Liver (tissue), 9 donors: ENCODE measurements around the gene SYNPO2. TPM values are rescaled to one million over a fixed set of nuclear protein-coding genes. Genes with fewer than 3 reads are reported as not detected.
A peak's percentile ranks its signal among the peaks of the same experiment; 100 is the strongest.

Experiments used
- DNase-seq: peaks from one replicate; pipeline ENCODE4 v3.0.0-alpha.2; 2017; ENCODE audit warnings: low spot score
- H3K27ac ChIP-seq, 2 donors: one replicate each; pipeline ENCODE4 v1.7.0; 2013; ENCODE audit warnings: inconsistent platforms in 2 of 2, low read length in 2 of 2, control low read depth in 1 of 2, low read depth in 1 of 2, mild to moderate bottlenecking in 1 of 2
- H3K27me3 ChIP-seq, 4 donors: one replicate each; pipeline versions ENCODE4 v1.6.1 to v1.7.0; 2013; ENCODE audit warnings: low read length in 3 of 4, inconsistent platforms in 1 of 4, mild to moderate bottlenecking in 1 of 4, moderate library complexity in 1 of 4; ENCODE audit not compliant: control insufficient read depth in 4 of 4, insufficient read depth in 4 of 4
- H3K36me3 ChIP-seq, 4 donors: one replicate each; pipeline versions ENCODE4 v1.6.1 to v1.7.0; 2013; ENCODE audit warnings: low read length in 3 of 4, mild to moderate bottlenecking in 3 of 4, low read depth in 1 of 4, moderate library complexity in 1 of 4; ENCODE audit not compliant: control insufficient read depth in 4 of 4, insufficient read depth in 3 of 4
- H3K4me1 ChIP-seq, 4 donors: one replicate each; pipeline versions ENCODE4 v1.6.1 to v1.7.0; 2013; ENCODE audit warnings: low read length in 3 of 4, mild to moderate bottlenecking in 3 of 4, moderate library complexity in 1 of 4; ENCODE audit not compliant: control insufficient read depth in 4 of 4, insufficient read depth in 4 of 4
- H3K4me3 ChIP-seq, 3 donors: one replicate each; pipeline versions ENCODE4 v1.6.1 to v1.7.0; 2013; ENCODE audit warnings: low read length in 3 of 3, control low read depth in 1 of 3, low read depth in 1 of 3, mild to moderate bottlenecking in 1 of 3
- H3K9ac ChIP-seq, 2 donors: one replicate each; pipeline ENCODE4 v1.7.0; 2013; ENCODE audit warnings: low read length in 2 of 2, mild to moderate bottlenecking in 2 of 2, moderate library complexity in 2 of 2, control low read depth in 1 of 2, low read depth in 1 of 2
- H3K9me3 ChIP-seq, 4 donors: one replicate each; pipeline versions ENCODE4 v1.6.1 to v1.7.0; 2013; ENCODE audit warnings: low read length in 3 of 4; ENCODE audit not compliant: control insufficient read depth in 4 of 4
- EGR1 ChIP-seq, 2 donors: IDR thresholded peaks; 2 replicates each; pipeline ENCODE4 v1.6.1; 2016 to 2018; ENCODE audit warnings: antibody characterized with exemption in 2 of 2, low read depth in 2 of 2
- HNF4A ChIP-seq, 2 donors: conservative IDR thresholded peaks; 2 replicates each; pipeline ENCODE4 v1.6.1; 2016; ENCODE audit warnings: antibody characterized with exemption in 2 of 2, mild to moderate bottlenecking in 2 of 2
- HNF4G ChIP-seq: IDR thresholded peaks from 2 replicates; pipeline ENCODE4 v1.6.1; 2016; ENCODE audit warnings: antibody characterized with exemption
- JUND ChIP-seq, 2 donors: IDR thresholded peaks; 2 replicates each; pipeline ENCODE4 v1.6.1; 2016; ENCODE audit warnings: antibody characterized with exemption in 2 of 2
- NR2F2 ChIP-seq: IDR thresholded peaks from 2 replicates; pipeline ENCODE4 v1.6.1; 2016; ENCODE audit warnings: antibody characterized with exemption
- RAD21 ChIP-seq, 2 donors: IDR thresholded peaks; 2 replicates each; pipeline ENCODE4 v1.6.1; 2016; ENCODE audit warnings: antibody characterized with exemption in 2 of 2, mild to moderate bottlenecking in 2 of 2
- TAF1 ChIP-seq: conservative IDR thresholded peaks from 2 replicates; pipeline ENCODE4 v1.6.1; 2016; ENCODE audit warnings: antibody characterized with exemption, mild to moderate bottlenecking
- YY1 ChIP-seq: IDR thresholded peaks from 2 replicates; pipeline ENCODE4 v1.6.1; 2016; ENCODE audit warnings: antibody characterized with exemption, mild to moderate bottlenecking
- WGBS: extraction: QIAGEN DNeasy Blood & Tissue Kit; methylation state at CpG from one replicate; pipeline ENCODE4 v1.1.7; 2013; 5-methylcytosine and 5-hydroxymethylcytosine counted together
- polyA plus RNA-seq, 2 donors: library from polyadenylated mRNA; stranded (reverse) in 1 of 2; unstranded in 1 of 2; fragments of 200-250 nt in 1 of 2; fragments of >200 nt in 1 of 2; fragmentation: Nextera tagmentation in 1 of 2; extraction: Ambion mirVana in 1 of 2; gene quantifications; one replicate each; pipeline versions ENCODE4 v1.2.1 to v1.2.3, GENCODE V29; 2013 to 2015
- total RNA-seq, 2 donors: library from RNA; depleted of rRNA; stranded (reverse); fragments of >200 nt; gene quantifications; one replicate each; pipeline ENCODE4 v1.2.3, GENCODE V29; 2014
- TF ChIP-seq, protein P1 (sequence below): IDR thresholded peaks from 2 replicates; pipeline ENCODE4 v1.6.1; 2016; ENCODE audit warnings: antibody characterized with exemption, mild to moderate bottlenecking
- TF ChIP-seq, protein P2 (sequence below): fragments of 150-350 bp; IDR thresholded peaks from 2 replicates; pipeline ENCODE4 v1.5.1; 2017; ENCODE audit warnings: improper control_type of control experiment, low read depth, low read length; ENCODE audit not compliant: missing input control
- TF ChIP-seq, protein P3 (sequence below): IDR thresholded peaks from 2 replicates; pipeline ENCODE4 v1.6.1; 2016; ENCODE audit warnings: antibody characterized with exemption
- TF ChIP-seq, protein P4 (sequence below): IDR thresholded peaks from 2 replicates; pipeline ENCODE4 v1.6.1; 2016; ENCODE audit warnings: antibody characterized with exemption
- TF ChIP-seq, protein P5 (sequence below): IDR thresholded peaks from 2 replicates; pipeline ENCODE4 v1.6.1; 2016; ENCODE audit warnings: antibody characterized with exemption
- donor health status: healthy.
- donor health status: healthy.
- donor health status: healthy.
- donor health status: healthy.
- donor health status: healthy.

Gene SYNPO2
- total and polyA plus RNA-seq, 4 donors: 2.4 to 10.9 (median 3.4) TPM

DNA sequence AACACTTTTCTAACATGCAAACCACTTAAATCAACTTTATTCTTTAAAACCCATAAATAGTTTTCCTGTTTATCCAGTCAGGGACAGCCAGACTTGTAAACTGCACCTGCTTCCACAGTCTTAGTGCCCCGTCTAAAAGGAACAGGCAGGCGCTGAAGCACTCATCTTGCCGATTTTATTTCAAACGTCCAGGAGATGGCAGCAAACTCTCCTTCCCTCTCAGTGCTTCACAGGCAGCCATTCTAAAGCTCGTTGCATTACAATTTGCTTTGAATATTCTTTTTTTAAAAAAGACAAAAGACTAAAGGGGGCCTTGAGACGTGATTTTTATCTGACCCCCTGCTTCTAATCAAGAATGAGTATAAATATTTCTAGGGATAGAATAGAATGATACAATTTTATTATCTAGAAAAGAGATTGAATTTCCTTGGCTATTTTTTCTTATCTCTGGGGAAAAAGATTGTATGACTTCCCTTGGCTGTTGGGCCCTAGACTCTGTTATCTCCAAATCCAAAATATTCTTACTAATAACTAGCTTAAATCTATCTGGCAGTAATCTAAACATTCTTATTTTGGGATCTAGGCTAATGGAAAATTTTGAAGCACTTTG lies 153.4 kb downstream of the SYNPO2 start:
- Histone ChIP-seq H3K4me1 (peaks cover 0 to 15% (median 11%) of the 10 kb centered on the region in 4 donors), H3K36me3 (no peaks in the 10 kb centered on the region), H3K4me3 (no peak overlapping the region), H3K27ac (no peak overlapping the region), H3K9me3 (no peaks in the 10 kb centered on the region), H3K9ac (no peak overlapping the region), H3K27me3 (no peaks in the 10 kb centered on the region)
- WGBS: 2% methylated on average over 6 of the region's 6 CpGs
- TF ChIP-seq, protein P1, sequence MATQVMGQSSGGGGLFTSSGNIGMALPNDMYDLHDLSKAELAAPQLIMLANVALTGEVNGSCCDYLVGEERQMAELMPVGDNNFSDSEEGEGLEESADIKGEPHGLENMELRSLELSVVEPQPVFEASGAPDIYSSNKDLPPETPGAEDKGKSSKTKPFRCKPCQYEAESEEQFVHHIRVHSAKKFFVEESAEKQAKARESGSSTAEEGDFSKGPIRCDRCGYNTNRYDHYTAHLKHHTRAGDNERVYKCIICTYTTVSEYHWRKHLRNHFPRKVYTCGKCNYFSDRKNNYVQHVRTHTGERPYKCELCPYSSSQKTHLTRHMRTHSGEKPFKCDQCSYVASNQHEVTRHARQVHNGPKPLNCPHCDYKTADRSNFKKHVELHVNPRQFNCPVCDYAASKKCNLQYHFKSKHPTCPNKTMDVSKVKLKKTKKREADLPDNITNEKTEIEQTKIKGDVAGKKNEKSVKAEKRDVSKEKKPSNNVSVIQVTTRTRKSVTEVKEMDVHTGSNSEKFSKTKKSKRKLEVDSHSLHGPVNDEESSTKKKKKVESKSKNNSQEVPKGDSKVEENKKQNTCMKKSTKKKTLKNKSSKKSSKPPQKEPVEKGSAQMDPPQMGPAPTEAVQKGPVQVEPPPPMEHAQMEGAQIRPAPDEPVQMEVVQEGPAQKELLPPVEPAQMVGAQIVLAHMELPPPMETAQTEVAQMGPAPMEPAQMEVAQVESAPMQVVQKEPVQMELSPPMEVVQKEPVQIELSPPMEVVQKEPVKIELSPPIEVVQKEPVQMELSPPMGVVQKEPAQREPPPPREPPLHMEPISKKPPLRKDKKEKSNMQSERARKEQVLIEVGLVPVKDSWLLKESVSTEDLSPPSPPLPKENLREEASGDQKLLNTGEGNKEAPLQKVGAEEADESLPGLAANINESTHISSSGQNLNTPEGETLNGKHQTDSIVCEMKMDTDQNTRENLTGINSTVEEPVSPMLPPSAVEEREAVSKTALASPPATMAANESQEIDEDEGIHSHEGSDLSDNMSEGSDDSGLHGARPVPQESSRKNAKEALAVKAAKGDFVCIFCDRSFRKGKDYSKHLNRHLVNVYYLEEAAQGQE: no peak
- peak; percentile 88 to 93 for TF ChIP-seq RAD21 (IDR thresholded peaks at IDR 0.05)
- TF ChIP-seq, protein P2, sequence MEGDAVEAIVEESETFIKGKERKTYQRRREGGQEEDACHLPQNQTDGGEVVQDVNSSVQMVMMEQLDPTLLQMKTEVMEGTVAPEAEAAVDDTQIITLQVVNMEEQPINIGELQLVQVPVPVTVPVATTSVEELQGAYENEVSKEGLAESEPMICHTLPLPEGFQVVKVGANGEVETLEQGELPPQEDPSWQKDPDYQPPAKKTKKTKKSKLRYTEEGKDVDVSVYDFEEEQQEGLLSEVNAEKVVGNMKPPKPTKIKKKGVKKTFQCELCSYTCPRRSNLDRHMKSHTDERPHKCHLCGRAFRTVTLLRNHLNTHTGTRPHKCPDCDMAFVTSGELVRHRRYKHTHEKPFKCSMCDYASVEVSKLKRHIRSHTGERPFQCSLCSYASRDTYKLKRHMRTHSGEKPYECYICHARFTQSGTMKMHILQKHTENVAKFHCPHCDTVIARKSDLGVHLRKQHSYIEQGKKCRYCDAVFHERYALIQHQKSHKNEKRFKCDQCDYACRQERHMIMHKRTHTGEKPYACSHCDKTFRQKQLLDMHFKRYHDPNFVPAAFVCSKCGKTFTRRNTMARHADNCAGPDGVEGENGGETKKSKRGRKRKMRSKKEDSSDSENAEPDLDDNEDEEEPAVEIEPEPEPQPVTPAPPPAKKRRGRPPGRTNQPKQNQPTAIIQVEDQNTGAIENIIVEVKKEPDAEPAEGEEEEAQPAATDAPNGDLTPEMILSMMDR: peak; percentile 60
- peak; percentile 75 for TF ChIP-seq YY1
- DNase-seq: peak; percentile 46

DNA sequence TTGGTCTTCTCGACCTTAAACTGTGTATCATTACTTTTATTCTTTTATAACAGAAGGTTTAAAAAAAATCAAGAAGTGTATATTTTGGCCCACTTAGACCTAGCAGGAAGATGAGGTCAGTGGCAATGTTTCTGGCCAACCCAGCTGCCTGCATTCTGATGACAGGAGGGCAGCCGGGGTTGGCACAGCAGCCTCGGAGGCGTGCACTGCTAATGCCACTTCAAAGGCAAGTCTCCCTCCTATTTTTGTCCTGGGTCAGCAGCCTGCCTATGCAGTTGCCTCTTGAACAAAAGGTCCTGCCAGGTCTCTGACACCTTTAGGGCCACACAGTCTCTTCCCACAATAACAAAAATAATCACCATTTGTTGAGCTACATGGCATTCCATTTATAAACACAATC lies 157.6 kb downstream of the SYNPO2 start:
- 87% methylated on average over 4 of the region's 4 CpGs for WGBS
- TF ChIP-seq, protein P2: no peak
- no peak for TF ChIP-seq YY1
- no peak for TF ChIP-seq HNF4A (conservative IDR thresholded peaks at IDR 0.05)
- TF ChIP-seq, protein P3, sequence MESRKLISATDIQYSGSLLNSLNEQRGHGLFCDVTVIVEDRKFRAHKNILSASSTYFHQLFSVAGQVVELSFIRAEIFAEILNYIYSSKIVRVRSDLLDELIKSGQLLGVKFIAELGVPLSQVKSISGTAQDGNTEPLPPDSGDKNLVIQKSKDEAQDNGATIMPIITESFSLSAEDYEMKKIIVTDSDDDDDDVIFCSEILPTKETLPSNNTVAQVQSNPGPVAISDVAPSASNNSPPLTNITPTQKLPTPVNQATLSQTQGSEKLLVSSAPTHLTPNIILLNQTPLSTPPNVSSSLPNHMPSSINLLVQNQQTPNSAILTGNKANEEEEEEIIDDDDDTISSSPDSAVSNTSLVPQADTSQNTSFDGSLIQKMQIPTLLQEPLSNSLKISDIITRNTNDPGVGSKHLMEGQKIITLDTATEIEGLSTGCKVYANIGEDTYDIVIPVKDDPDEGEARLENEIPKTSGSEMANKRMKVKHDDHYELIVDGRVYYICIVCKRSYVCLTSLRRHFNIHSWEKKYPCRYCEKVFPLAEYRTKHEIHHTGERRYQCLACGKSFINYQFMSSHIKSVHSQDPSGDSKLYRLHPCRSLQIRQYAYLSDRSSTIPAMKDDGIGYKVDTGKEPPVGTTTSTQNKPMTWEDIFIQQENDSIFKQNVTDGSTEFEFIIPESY: no peak
- TF ChIP-seq, protein P4, sequence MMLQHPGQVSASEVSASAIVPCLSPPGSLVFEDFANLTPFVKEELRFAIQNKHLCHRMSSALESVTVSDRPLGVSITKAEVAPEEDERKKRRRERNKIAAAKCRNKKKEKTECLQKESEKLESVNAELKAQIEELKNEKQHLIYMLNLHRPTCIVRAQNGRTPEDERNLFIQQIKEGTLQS: no peak
- TF ChIP-seq HNF4G: no peak
- no peak for TF ChIP-seq RAD21 (IDR thresholded peaks at IDR 0.05)
- no peak for TF ChIP-seq EGR1 (IDR thresholded peaks at IDR 0.05; ENCODE audit: low read depth in 2 of 2)
- no peak for TF ChIP-seq TAF1
- TF ChIP-seq JUND (IDR thresholded peaks at IDR 0.05): no peak
- TF ChIP-seq, protein P1: no peak
- TF ChIP-seq, protein P5, sequence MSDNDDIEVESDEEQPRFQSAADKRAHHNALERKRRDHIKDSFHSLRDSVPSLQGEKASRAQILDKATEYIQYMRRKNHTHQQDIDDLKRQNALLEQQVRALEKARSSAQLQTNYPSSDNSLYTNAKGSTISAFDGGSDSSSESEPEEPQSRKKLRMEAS: no peak
- TF ChIP-seq NR2F2: no peak
- Histone ChIP-seq H3K36me3 (no peaks in the 10 kb centered on the region), H3K27me3 (no peaks in the 10 kb centered on the region), H3K27ac (peak overlapping the region in 1 of 2 donors; percentile 11), H3K9ac (no peak overlapping the region), H3K9me3 (no peaks in the 10 kb centered on the region), H3K4me1 (peaks cover 0 to 7% (median 6%) of the 10 kb centered on the region in 4 donors), H3K4me3 (no peak overlapping the region)
- no peak for DNase-seq
